ENCODE results near the gene SKIC2. TPM values are rescaled to one million over a fixed set of nuclear protein-coding genes. Genes with fewer than 3 reads are reported as not detected.

SKIC2 gene
- total RNA-seq, 1 donor from 2014 or later = 49.1 TPM

DNA sequence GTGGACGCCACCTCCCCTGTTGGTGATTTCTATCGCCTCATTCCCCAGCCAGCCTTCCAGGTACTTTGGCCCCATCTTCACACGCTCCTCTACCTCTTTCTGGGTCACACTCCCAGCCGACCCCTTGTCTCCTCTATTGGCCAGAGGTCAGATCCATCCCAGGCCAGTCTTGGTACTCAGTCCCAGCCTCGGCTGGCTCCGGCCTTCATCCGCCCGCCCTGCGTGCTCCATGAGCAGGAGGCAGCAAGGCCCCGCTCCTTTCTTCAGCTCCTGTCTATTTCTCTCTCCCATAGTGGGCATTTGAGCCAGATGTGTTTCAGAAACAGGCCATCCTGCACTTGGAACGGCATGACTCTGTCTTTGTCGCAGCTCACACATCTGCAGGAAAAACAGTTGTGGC, 2.6 kb downstream of the SKIC2 start:
- no peak overlapping the region for H3K4me3 ChIP-seq (ENCODE audit: low read depth, low read length)
- H3K27me3 ChIP-seq (ENCODE audit: control insufficient read depth, insufficient read depth, low read length) = no peaks in the 10 kb centered on the region
- no peak for DNase-seq (ENCODE audit: low read depth)
- H3K36me3 ChIP-seq (ENCODE audit: control insufficient read depth, insufficient read depth, low read length) = peaks cover 3% of the 10 kb centered on the region
- TF ChIP-seq, protein P1, sequence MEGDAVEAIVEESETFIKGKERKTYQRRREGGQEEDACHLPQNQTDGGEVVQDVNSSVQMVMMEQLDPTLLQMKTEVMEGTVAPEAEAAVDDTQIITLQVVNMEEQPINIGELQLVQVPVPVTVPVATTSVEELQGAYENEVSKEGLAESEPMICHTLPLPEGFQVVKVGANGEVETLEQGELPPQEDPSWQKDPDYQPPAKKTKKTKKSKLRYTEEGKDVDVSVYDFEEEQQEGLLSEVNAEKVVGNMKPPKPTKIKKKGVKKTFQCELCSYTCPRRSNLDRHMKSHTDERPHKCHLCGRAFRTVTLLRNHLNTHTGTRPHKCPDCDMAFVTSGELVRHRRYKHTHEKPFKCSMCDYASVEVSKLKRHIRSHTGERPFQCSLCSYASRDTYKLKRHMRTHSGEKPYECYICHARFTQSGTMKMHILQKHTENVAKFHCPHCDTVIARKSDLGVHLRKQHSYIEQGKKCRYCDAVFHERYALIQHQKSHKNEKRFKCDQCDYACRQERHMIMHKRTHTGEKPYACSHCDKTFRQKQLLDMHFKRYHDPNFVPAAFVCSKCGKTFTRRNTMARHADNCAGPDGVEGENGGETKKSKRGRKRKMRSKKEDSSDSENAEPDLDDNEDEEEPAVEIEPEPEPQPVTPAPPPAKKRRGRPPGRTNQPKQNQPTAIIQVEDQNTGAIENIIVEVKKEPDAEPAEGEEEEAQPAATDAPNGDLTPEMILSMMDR (IDR thresholded peaks at IDR 0.05; ENCODE audit: insufficient read depth, low read length, poor library complexity, severe bottlenecking) = no peak

DNA sequence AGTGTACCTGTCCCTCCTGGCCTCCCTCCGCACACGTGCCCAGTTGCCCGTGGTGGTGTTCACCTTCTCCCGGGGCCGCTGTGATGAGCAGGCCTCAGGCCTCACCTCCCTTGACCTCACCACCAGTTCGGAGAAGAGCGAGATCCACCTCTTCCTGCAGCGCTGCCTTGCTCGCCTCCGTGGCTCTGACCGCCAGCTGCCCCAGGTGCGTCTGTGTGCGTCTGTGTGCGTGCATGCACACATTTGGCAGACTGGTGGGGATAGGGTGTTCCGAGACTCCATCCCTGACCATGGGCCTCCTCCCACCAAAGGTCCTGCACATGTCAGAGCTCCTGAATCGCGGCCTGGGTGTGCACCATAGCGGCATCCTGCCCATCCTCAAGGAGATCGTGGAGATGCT, 4.9 kb downstream of the SKIC2 start:
- Histone ChIP-seq H3K36me3 (ENCODE audit: control insufficient read depth, insufficient read depth, low read length) (peaks cover 3% of the 10 kb centered on the region), H3K27me3 (ENCODE audit: control insufficient read depth, insufficient read depth, low read length) (no peaks in the 10 kb centered on the region), H3K4me3 (ENCODE audit: low read depth, low read length) (no peak overlapping the region)
- TF ChIP-seq, protein P1 (IDR thresholded peaks at IDR 0.05; ENCODE audit: insufficient read depth, low read length, poor library complexity, severe bottlenecking) = no peak
- no peak for DNase-seq (ENCODE audit: low read depth)

DNA sequence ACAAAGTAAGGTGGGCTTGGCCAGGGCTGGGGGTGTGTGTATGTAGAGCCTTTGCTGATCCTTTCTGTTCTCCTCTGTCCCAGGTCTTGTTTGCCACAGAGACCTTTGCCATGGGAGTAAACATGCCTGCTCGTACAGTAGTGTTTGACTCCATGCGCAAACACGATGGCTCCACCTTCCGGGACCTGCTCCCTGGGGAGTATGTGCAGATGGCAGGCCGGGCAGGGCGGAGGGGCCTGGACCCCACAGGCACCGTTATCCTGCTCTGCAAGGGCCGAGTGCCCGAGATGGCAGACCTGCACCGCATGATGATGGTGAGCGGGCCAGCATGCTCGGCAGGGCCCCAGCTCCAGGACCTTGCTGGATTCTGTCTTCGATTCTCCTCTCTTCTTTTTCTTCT, 6.7 kb downstream of the SKIC2 start:
- TF ChIP-seq, protein P1 (IDR thresholded peaks at IDR 0.05; ENCODE audit: insufficient read depth, low read length, poor library complexity, severe bottlenecking) = no peak
- H3K36me3 ChIP-seq (ENCODE audit: control insufficient read depth, insufficient read depth, low read length) = peaks cover 4% of the 10 kb centered on the region

DNA sequence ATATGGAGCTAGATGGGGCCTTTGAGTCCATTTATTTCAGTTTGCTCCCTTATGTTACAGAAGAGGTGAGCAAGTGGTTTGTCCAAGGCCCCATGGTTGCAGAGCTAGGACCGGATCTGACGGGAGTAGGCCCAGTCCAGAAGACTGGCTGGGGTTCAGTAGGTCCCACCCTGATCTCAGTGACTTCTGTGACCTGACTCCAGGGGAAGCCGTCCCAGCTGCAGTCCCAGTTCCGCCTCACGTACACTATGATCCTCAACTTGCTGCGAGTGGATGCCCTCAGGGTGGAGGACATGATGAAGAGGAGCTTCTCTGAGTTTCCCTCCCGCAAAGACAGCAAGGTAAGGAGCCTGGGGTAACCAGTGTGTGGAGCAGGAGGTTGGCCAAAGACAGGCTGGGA, 7.5 kb downstream of the SKIC2 start:
- TF ChIP-seq, protein P1 (IDR thresholded peaks at IDR 0.05; ENCODE audit: insufficient read depth, low read length, poor library complexity, severe bottlenecking) = no peak
- DNase-seq (ENCODE audit: low read depth) = no peak
- Histone ChIP-seq H3K27me3 (ENCODE audit: control insufficient read depth, insufficient read depth, low read length) (no peaks in the 10 kb centered on the region), H3K4me3 (ENCODE audit: low read depth, low read length) (no peak overlapping the region), H3K36me3 (ENCODE audit: control insufficient read depth, insufficient read depth, low read length) (peaks cover 4% of the 10 kb centered on the region)

More for the DNA sequence above, 6.7 kb downstream of the SKIC2 start:
- Histone ChIP-seq H3K4me3 (ENCODE audit: low read depth, low read length) (no peak overlapping the region), H3K27me3 (ENCODE audit: control insufficient read depth, insufficient read depth, low read length) (no peaks in the 10 kb centered on the region)
- DNase-seq (ENCODE audit: low read depth) = no peak

DNA sequence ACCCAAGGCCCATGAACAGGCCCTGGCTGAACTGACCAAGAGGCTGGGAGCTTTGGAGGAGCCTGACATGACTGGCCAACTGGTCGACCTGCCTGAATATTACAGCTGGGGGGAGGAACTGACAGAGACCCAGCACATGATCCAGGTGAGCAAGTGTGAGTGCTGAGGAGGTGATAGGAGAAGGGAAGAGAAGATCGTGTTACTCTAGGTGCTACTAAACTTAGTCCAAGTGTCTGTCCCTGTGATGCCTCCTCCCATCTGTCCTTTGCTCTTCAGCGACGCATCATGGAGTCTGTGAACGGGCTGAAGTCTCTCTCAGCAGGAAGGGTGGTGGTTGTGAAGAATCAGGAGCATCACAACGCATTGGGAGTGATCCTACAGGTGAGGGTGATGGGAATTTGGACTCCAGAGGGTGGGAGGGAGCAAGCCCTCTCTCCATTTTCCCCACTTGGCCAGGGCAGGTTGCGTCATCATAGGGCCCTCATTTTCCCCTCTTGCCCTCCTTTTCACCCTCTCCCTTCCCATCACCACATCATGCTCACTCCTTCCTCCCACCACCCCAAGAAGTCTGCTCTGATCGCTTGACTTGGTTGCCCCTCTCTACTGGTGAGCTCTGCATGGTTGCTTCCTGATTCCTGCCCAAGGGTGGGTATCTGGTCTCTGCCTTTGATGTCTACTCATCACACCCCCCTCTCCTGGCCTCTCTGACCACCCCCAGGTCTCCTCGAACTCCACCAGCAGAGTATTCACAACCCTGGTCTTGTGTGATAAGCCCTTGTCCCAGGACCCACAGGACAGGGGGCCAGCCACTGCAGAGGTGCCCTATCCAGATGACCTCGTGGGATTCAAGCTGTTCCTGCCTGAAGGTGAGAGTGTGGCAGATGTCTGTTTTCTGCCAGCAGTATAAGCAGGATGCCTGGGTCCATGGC, 8.3 kb downstream of the SKIC2 start:
- peaks cover 4% of the 10 kb centered on the region for H3K36me3 ChIP-seq (ENCODE audit: control insufficient read depth, insufficient read depth, low read length)
- TF ChIP-seq, protein P1 (IDR thresholded peaks at IDR 0.05; ENCODE audit: insufficient read depth, low read length, poor library complexity, severe bottlenecking) = no peak
- H3K27me3 ChIP-seq (ENCODE audit: control insufficient read depth, insufficient read depth, low read length) = no peaks in the 10 kb centered on the region
- H3K4me3 ChIP-seq (ENCODE audit: low read depth, low read length) = no peak overlapping the region
- DNase-seq (ENCODE audit: low read depth) = no peak
